K562 (cell line): ENCODE data around the gene ANO10. TPM values are rescaled to one million over a fixed set of nuclear protein-coding genes. Genes with fewer than 3 reads are reported as not detected.

Source experiments
- ATF1 ChIP-seq, 2 experiments: fragments of 450-650 bp in 1 of 2; IDR thresholded peaks; 2 replicates each; pipeline ENCODE4 v1.6.1; 2016; ENCODE audit warnings: missing compliant biosample characterization in 1 of 2, missing genetic modification characterization in 1 of 2
- CHAMP1 ChIP-seq: fragments of 450-650 bp; IDR thresholded peaks from 2 replicates; pipeline ENCODE4 v1.6.1; 2016; ENCODE audit warnings: mild to moderate bottlenecking
- CTCF ChIP-seq, 3 experiments: IDR thresholded peaks in 2 of 3; conservative IDR thresholded peaks in 1 of 3; 2 replicates each; pipeline ENCODE4 v1.5.1; 2011 to 2012; ENCODE audit warnings: low read length in 3 of 3, mild to moderate bottlenecking in 3 of 3, control low read depth in 2 of 3, improper control_type of control experiment in 1 of 3, inconsistent platforms in 1 of 3, low read depth in 1 of 3, mixed read lengths in 1 of 3, moderate library complexity in 1 of 3; ENCODE audit not compliant: insufficient read depth in 2 of 3
- E2F4 ChIP-seq: sonication (generic); formaldehyde crosslinking; IDR thresholded peaks from 2 replicates; pipeline ENCODE4 v1.8.0; 2022; ENCODE audit warnings: mild to moderate bottlenecking, low read depth, missing genetic modification reagents
- E4F1 ChIP-seq: fragments of 250-450 bp; sonication (Bioruptor Pico); IDR thresholded peaks from 2 replicates; pipeline ENCODE4 v1.5.0; 2021; ENCODE audit warnings: mild to moderate bottlenecking, borderline replicate concordance
- L3MBTL2 ChIP-seq: fragments of 450-650 bp; IDR thresholded peaks from 2 replicates; pipeline ENCODE4 v1.6.1; 2016; ENCODE audit warnings: mild to moderate bottlenecking, moderate library complexity
- MBD1 ChIP-seq: fragments of 250-450 bp; sonication (Bioruptor Pico); IDR thresholded peaks from 2 replicates; pipeline ENCODE4 v1.8.0; 2022; ENCODE audit warnings: inconsistent platforms
- PHF8 ChIP-seq: fragments of 200-600 bp; sonication (generic); IDR thresholded peaks from 2 replicates; pipeline ENCODE4 v1.6.1; 2012; ENCODE audit warnings: mixed run types, mild to moderate bottlenecking, inconsistent platforms, low read length, moderate library complexity, borderline replicate concordance
- SUPT5H ChIP-seq: fragments of 450-650 bp; IDR thresholded peaks from 2 replicates; pipeline ENCODE4 v1.6.1; 2016
- TRIM28 ChIP-seq: fragments of 450-650 bp; IDR thresholded peaks from 2 replicates; pipeline ENCODE4 v1.6.1; 2017
- XRCC4 ChIP-seq: IDR thresholded peaks from one replicate; pipeline ENCODE4 v1.6.1; 2011; ENCODE audit not compliant: insufficient read depth, insufficient read length; ENCODE audit errors: extremely low read depth
- ZNF12 ChIP-seq: sonication (generic); formaldehyde crosslinking; IDR thresholded peaks from 2 replicates; pipeline ENCODE4 v1.4.0; 2020; ENCODE audit warnings: mild to moderate bottlenecking, missing genetic modification reagents
- ZNF24 ChIP-seq: fragments of 450-650 bp; IDR thresholded peaks from 2 replicates; pipeline ENCODE4 v1.6.1; 2016
- ZNF280B ChIP-seq: fragments of 250-450 bp; sonication (Bioruptor Pico); IDR thresholded peaks from 2 replicates; pipeline ENCODE4 v1.5.1; 2021; ENCODE audit warnings: mild to moderate bottlenecking
- polyA plus RNA-seq, 8 experiments: library from polyadenylated mRNA; depleted of rRNA in 4 of 8; stranded (reverse) in 5 of 8; unstranded in 3 of 8; fragments of >200 nt; fragmentation: Nextera tagmentation in 2 of 8; fragmentation: Illumina TruSeq in 1 of 8; extraction: Ambion mirVana in 2 of 8; extraction: Trizol in 1 of 8; gene quantifications; 2 replicates each; pipeline versions ENCODE4 v1.2.1 to v1.2.3, GENCODE V29; 2011 to 2014; ENCODE audit warnings: inconsistent platforms in 1 of 8, missing spikeins in 1 of 8
- total RNA-seq, 7 experiments: library from RNA; depleted of rRNA in 6 of 7; stranded (reverse); fragments of >200 nt in 6 of 7; fragmentation: Illumina TruSeq in 2 of 7; extraction: Trizol in 2 of 7; gene quantifications; 2 replicates each; pipeline versions ENCODE4 v1.2.1 to v1.2.3, GENCODE V29; 2011 to 2021; ENCODE audit warnings: low replicate concordance in 1 of 7

Gene ANO10
- total and polyA plus RNA-seq, 9 of the 15 experiments (the other 6 are each of a cell fraction or from before 2014, with no cell fraction given) = 6.4 to 46.0 (median 32.3) TPM

- TF ChIP-seq E4F1 (CRISPR knock-in tag) (peak; percentile 81), E2F4 (CRISPR knock-in tag) (no peak), ATF1 (CRISPR knock-in tag; IDR thresholded peaks at IDR 0.05) (no peak), ATF1 (tag; IDR thresholded peaks at IDR 0.05) (peak; percentile 83), L3MBTL2 (peak; percentile 64), SUPT5H (no peak), TRIM28 (no peak), PHF8 (no peak), CTCF (IDR thresholded peaks at IDR 0.05 in 2 of 3, conservative IDR thresholded peaks at IDR 0.05 in 1 of 3; ENCODE audit: insufficient read depth in 2 of 3, low read depth in 1 of 3, low read length in 3 of 3) (peak in 2 of 3 experiments; percentile 28 to 39; a peak in 3 of 6 replicates), ZNF12 (CRISPR knock-in tag) (no peak), MBD1 (peak; percentile 95), CHAMP1 (peak; percentile 19; the same call in 1 of the 2 replicates), ZNF280B (0 out of 2 replicates have a peak, but pooled peaks have one; percentile 85), XRCC4 (no peak), ZNF24 (no peak)
Measured at GRCh38 chr3:43584043-43584826, 37.6 kb downstream of the ANO10 start (continued).
